Activated CD4-positive, alpha-beta memory T cell treated with anti-CD3 and anti-CD28 coated beads for 36 hours (primary cell): ENCODE results near the gene GNB1L. TPM values are rescaled to one million over a fixed set of nuclear protein-coding genes. Genes with fewer than 3 reads are reported as not detected.
A peak's percentile ranks its signal among the peaks of the same experiment; 100 is the strongest.

ENCODE experiments used
- CTCF ChIA-PET: fragments of 350-600 bp; sonication (Branson Sonifier 250); formaldehyde crosslinking; loops from one replicate; lab custom pipeline; 2021; ENCODE audit warnings: antibody characterized with exemption, inconsistent platforms; lab: Charles Lee
- POLR2A ChIA-PET: fragments of 350-600 bp; sonication (Branson Sonifier 250); formaldehyde crosslinking; loops from one replicate; lab custom pipeline; 2021; ENCODE audit warnings: antibody characterized with exemption; lab: Charles Lee
- DNase-seq: peaks from one replicate; pipeline ENCODE4 v3.0.0-alpha.2; 2020
- H3K27ac Mint-ChIP-seq: one replicate; pipeline ENCODE4 v1.8.0; 2021; ENCODE audit warnings: mixed read lengths
- H3K27me3 Mint-ChIP-seq: one replicate; pipeline ENCODE4 v1.8.0; 2021; ENCODE audit warnings: mixed read lengths
- H3K36me3 Mint-ChIP-seq: one replicate; pipeline ENCODE4 v1.8.0; 2021; ENCODE audit warnings: mixed read lengths
- H3K4me1 Mint-ChIP-seq: one replicate; pipeline ENCODE4 v1.8.0; 2021; ENCODE audit warnings: low read depth, mixed read lengths
- H3K4me3 Mint-ChIP-seq: one replicate; pipeline ENCODE4 v1.8.0; 2021; ENCODE audit warnings: mild to moderate bottlenecking, mixed read lengths
- H3K9me3 Mint-ChIP-seq: one replicate; pipeline ENCODE4 v1.8.0; 2021; ENCODE audit warnings: mixed read lengths
- intact Hi-C: fragments of 100-400 bp; cut with micrococcal nuclease; formaldehyde crosslinking; loops from one replicate; pipeline ENCODE4 v1.15.1; 2023
- total RNA-seq, 2 experiments: library from RNA; stranded (reverse); gene quantifications; one replicate each; pipeline ENCODE4 v1.2.3, GENCODE V29; 2021

The GNB1L gene
- total RNA-seq, 2 experiments from 2014 or later: 11.3 to 12.3 TPM

DNA sequence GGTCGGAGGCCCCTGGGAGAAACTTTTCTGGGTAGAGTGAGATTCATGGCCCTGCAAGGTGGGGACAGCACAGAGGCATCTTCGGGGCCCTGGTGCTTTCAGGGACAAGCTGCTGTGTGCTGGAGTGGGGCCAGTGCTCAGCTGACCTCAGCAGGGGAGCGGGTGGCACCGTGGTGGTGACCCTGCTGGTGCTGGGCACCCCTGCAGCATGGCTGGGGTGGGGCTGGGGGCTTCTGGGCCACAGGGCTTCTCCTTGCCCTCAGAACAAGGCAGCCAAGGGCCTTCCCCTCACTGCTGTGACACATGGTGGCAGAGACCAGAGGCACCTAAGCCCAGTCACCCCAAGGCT, 24.9 kb upstream of the GNB1L start:
- Mint-ChIP-seq H3K36me3 (no peaks in the 10 kb centered on the region), H3K27me3 (no peaks in the 10 kb centered on the region), H3K4me1 (peaks cover 4% of the 10 kb centered on the region), H3K4me3 (no peak overlapping the region), H3K9me3 (no peaks in the 10 kb centered on the region), H3K27ac (no peak overlapping the region)
- intact Hi-C loops: no loop called here
- no peak for DNase-seq
- CTCF ChIA-PET: no interaction called here
- POLR2A ChIA-PET: interaction anchor here (1.0 kb wide), 1 partner anchor 11 kb away, joined by 3 read pairs; no protein-coding TSS in a partner anchor

DNA sequence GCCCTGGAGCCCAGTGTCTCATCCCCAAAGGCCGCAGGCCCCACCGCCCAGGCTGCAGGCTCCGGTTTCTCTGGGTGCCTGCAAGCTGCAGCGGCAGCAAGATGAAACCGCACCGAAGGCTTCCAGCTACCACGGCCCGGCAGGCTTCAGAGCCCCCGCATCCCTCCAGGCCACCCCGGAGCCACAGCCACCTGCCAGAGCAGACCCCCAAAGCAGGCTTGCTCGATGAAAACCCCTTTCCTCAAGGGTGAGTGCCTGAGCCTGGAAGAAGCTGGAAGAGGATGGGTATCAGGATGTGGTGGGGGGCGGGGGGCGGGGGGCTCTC, 24.5 kb upstream of the GNB1L start:
- H3K27ac Mint-ChIP-seq: no peak overlapping the region

DNA sequence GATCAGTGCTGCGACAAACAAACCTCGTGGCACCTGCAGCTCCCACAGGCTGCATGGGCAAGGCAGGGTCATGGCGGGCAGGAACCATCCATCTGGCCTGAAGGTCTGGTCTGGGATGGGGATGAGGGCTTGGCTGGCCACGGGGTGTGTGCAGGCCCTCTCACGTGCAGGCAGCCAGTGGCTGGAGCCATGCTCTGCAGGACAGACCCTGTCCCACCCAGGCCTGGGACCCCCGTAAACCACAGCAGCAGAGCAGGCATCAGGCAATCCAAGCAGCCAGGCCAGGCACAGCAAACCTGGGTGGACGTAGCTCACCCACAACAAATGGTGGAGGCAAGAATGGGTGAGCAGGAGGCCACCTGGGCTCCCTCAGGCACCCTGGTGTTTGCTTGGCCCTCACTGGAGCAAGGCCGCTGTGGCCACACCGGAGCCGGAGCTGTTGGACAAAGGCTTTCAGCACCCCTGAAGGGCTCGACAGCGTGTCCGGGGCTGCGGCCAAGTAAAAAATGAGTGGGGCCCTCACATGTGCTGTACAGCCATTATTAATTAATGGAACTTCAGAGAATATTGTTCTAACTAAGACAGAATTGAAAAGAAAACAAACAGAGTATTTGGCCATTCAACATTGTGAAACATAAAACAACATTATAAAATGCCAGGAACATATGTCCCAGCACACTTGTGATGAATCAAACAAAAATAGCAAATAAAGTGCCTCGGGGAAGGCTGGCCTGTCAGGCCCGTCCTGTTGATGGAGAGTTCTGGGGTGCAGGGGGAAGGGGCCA, 24.0 kb upstream of the GNB1L start:
- no peak overlapping the region for H3K4me3 Mint-ChIP-seq
- no peak overlapping the region for H3K27ac Mint-ChIP-seq
- no peaks in the 10 kb centered on the region for H3K36me3 Mint-ChIP-seq
- intact Hi-C loops: no loop called here
- ChIA-PET POLR2A (no interaction called here), CTCF (no interaction called here)
- no peak for DNase-seq
- H3K9me3 Mint-ChIP-seq: no peaks in the 10 kb centered on the region
- H3K4me1 Mint-ChIP-seq: peaks cover 11% of the 10 kb centered on the region
- no peaks in the 10 kb centered on the region for H3K27me3 Mint-ChIP-seq

More for the DNA sequence above, 24.5 kb upstream of the GNB1L start:
- H3K27me3 Mint-ChIP-seq: no peaks in the 10 kb centered on the region
- intact Hi-C loops: no loop called here
- CTCF ChIA-PET: no interaction called here
- H3K9me3 Mint-ChIP-seq: no peaks in the 10 kb centered on the region
- H3K4me1 Mint-ChIP-seq: peaks cover 8% of the 10 kb centered on the region
- DNase-seq: no peak
- no peak overlapping the region for H3K4me3 Mint-ChIP-seq
- no peaks in the 10 kb centered on the region for H3K36me3 Mint-ChIP-seq
- POLR2A ChIA-PET: interaction anchor here (1.0 kb wide), 1 partner anchor 11 kb away, joined by 3 read pairs; no protein-coding TSS in a partner anchor

DNA sequence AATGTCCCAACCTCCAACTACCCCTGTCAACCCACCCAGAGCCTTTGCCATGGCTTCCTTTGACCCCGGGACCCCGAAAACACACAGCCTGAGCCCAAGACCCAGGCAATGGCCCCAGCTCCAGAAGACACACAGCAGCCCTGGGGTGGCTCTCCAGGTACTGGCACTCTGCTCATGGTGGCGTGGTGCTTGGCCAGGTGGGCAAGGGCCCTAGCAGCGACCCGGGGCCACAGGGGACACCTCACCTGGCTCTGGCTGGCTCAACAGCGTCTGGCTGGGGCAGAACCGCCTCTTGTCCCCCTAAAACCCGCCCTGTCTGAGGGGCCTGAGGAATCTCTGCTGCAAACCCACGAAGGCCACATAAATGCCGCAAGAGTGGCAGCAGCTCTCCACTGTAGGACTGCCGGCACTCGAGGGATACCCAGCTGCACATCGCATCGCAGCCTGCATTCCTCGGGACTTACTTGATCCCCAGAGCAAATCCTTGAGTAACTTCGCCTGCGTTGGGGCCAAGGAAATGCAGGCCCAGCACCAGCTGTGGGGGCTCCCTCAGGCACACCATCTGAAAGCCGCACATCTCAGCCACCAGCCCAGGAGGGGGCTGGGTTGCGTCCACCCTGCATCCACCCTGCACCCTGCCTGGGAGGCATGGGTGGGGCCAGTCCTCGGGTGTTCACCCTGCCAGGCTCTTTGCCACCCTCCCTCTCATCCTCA, 23.1 kb upstream of the GNB1L start:
- no peaks in the 10 kb centered on the region for H3K9me3 Mint-ChIP-seq
- no peak overlapping the region for H3K4me3 Mint-ChIP-seq
- H3K4me1 Mint-ChIP-seq: peaks cover 11% of the 10 kb centered on the region
- no peaks in the 10 kb centered on the region for H3K27me3 Mint-ChIP-seq
- intact Hi-C loops: no loop called here
- H3K27ac Mint-ChIP-seq: no peak overlapping the region
- no peaks in the 10 kb centered on the region for H3K36me3 Mint-ChIP-seq
- DNase-seq: no peak
- CTCF ChIA-PET: no interaction called here
- POLR2A ChIA-PET: no interaction called here

DNA sequence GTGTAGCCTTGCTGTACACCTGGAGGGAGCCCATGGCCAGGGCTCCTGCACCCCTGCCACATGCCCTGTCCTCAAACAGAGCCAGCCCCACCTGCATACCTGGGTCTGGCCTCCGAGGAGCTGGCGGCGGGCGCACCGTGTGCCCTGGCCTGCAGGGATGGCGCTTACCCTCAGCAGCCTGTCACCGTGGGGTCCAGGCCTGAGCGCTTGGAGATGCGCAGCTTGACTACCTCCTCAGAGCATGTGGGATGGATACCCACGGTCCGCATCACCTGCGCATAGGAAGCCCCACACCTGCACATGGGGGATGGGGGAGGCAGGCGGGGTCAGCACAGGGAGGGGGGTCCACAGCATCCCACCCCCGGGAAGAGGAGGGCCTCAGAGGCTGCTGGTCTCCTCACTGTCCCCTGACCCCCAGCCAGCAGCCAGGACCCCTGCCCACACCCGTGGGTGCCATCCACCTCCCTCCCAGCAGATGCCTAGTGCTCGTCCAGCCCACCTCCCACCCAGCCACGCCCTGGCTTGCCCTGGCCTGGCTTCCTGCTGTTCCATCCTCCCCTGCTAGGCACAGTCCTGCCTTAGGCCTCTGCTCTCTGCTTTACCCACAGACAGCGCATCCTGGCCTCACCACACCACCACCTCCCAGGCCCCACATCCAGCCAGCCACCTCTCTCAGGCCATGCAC, 22.4 kb upstream of the GNB1L start:
- H3K27me3 Mint-ChIP-seq: no peaks in the 10 kb centered on the region

DNA sequence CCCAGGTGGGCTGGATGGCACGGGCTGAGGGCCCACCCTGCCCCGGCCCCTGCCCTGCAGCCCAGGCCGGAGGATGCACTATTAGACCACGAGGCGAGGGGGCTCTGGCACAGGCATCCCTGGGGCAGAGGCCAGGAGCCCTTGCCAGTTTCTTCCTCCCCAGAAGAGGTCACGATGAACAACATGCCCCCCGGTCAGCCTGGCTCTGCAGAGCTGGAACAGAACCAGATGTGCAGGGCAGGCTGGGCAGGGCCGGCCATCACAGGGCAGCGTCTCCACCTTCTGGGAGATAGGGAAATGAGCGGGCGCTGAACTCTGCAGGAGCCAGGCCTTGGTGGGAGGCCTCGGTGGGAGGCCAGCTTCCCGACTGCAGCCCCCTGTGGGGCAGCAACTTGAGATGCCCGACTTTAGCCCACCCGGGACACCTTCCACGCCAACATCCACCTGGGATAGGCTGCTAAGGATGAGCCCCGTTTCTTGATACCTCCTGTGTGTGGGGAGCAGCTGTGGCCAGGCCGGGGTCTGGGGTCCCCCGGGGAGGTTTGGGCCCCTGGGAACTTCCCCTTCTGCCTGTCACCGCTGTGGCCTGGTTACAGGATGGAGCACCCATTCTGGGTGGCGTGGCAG, 21.8 kb upstream of the GNB1L start:
- DNase-seq: no peak
- no peaks in the 10 kb centered on the region for H3K27me3 Mint-ChIP-seq
- no peak overlapping the region for H3K4me3 Mint-ChIP-seq
- no peaks in the 10 kb centered on the region for H3K9me3 Mint-ChIP-seq
- ChIA-PET POLR2A (interaction anchor here (2.0 kb wide), 1 partner anchor 21 kb away, joined by 5 read pairs; no protein-coding TSS in a partner anchor), CTCF (no interaction called here)
- intact Hi-C loops: no loop called here
- peaks cover 11% of the 10 kb centered on the region for H3K4me1 Mint-ChIP-seq
- H3K36me3 Mint-ChIP-seq: no peaks in the 10 kb centered on the region
- H3K27ac Mint-ChIP-seq: no peak overlapping the region

More for the DNA sequence above, 22.4 kb upstream of the GNB1L start:
- H3K36me3 Mint-ChIP-seq: no peaks in the 10 kb centered on the region
- no peak for DNase-seq
- intact Hi-C loops: no loop called here
- H3K27ac Mint-ChIP-seq: no peak overlapping the region
- H3K4me3 Mint-ChIP-seq: no peak overlapping the region
- H3K9me3 Mint-ChIP-seq: no peaks in the 10 kb centered on the region
- ChIA-PET POLR2A (no interaction called here), CTCF (no interaction called here)
- peaks cover 11% of the 10 kb centered on the region for H3K4me1 Mint-ChIP-seq

DNA sequence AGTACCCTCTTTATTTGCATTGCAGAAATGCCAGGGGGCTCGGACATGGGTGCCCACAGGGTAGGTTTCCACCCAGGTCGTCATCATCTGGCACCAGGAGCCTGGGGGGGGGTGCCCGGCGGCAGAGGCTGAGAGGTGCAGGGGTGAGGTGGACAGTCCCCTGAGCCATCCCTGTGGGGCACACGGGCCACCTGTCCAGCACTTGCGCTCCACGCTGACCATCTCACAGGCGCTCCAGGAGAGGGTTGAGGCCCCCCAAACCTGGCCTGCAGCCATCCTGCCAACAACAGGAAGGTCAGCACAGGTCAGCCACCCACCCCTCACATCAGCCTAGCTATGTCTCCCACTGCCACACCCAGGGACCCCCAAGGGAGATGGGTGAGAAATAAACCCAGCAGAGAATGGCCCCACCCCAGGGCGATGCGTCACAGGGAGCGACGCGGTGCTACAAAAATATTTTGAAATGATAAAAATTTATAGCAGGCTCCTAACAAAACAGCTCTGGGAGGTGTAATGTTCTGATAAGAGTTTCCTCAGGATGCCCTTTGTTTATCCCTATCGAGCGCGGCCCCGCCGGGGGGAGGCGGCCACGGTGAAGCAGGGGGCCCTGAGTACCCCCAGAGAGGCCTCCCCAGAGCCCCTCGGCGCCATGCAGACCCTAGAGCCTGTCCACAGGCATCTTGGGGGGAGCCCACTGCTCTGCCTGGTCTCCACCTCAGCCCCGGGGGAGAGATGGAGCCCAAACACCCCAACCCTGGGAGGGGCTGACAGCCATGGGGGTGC, 21.0 kb upstream of the GNB1L start:
- no peak overlapping the region for H3K4me3 Mint-ChIP-seq
- no peaks in the 10 kb centered on the region for H3K9me3 Mint-ChIP-seq
- peaks cover 11% of the 10 kb centered on the region for H3K4me1 Mint-ChIP-seq
- no peak overlapping the region for H3K27ac Mint-ChIP-seq
- no peaks in the 10 kb centered on the region for H3K27me3 Mint-ChIP-seq
- H3K36me3 Mint-ChIP-seq: no peaks in the 10 kb centered on the region
- intact Hi-C loops: no loop called here
- no peak for DNase-seq
- POLR2A ChIA-PET: interaction anchor here (2.0 kb wide), 1 partner anchor 20 kb away, joined by 5 read pairs; no protein-coding TSS in a partner anchor
- CTCF ChIA-PET: no interaction called here

DNA sequence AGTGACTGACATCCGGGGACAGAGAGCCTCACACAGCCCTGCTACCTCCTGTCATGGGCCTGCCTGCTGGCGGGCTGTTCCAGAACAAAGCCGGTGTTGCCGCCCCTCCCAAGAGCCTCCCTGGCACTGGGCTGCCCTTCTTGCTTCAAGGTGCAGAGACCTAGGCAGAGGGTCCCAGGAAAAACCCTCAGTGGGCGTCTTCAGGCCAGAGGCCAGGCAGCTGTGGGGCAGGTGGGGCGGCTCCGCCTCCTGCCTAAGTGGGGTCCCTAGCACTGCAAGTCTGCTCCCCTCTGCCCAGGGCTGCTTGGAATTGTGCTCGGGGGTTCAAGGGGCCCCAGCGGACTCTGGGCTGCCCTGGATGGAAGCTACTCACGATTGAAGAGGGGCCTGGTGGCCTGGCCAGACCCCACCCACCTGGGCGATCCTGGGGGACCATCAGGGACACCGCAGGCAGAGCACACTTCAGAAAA, 20.4 kb upstream of the GNB1L start:
- Mint-ChIP-seq H3K36me3 (no peaks in the 10 kb centered on the region), H3K27ac (no peak overlapping the region), H3K9me3 (no peaks in the 10 kb centered on the region), H3K4me3 (no peak overlapping the region), H3K4me1 (peaks cover 11% of the 10 kb centered on the region), H3K27me3 (no peaks in the 10 kb centered on the region)
- POLR2A ChIA-PET: interaction anchor here (2.0 kb wide), 1 partner anchor 20 kb away, joined by 5 read pairs; no protein-coding TSS in a partner anchor
- DNase-seq: no peak
- CTCF ChIA-PET: interaction anchor here (0.9 kb wide), 1 partner anchor 35 kb away, joined by 3 read pairs; no protein-coding TSS in a partner anchor
- intact Hi-C loops: no loop called here

DNA sequence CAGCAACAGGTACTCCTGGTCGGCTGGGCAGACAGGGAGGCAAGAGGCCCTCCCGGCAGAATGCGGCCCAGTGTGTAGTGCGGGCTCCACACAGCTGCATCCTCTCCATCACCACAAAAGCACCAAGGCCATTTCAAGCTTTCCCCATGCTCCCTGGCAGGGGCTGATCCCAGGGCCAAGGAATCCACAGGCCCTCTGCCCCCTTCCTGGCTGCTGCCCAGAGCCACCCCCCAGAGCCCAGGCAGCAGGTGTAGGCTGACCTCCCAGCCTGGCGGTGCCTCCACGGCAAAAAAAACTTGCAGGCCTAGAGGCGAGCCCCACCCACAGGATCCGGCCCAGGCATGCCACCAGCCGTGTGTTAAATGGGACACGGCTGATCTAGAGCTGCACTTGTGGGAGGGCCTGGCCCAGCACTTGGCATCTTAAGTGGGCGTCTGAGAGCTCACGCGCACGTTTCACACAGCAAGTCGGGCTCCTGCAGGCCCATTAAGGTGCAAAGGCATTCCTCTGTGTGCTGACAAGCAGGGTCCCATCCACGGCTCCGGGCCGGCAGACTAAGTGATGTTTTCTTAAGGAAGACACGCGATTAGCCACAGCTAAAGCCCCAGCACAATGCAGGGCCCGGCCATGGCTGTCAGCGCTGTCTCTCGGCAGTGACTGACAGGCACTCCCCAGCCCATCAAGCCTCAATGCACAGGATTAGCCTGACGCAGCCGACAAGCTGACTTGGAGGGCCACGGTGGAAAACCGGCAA, 19.8 kb upstream of the GNB1L start:
- Mint-ChIP-seq H3K27me3 (no peaks in the 10 kb centered on the region), H3K9me3 (no peaks in the 10 kb centered on the region), H3K36me3 (no peaks in the 10 kb centered on the region), H3K4me3 (no peak overlapping the region), H3K4me1 (peaks cover 11% of the 10 kb centered on the region), H3K27ac (no peak overlapping the region)
- CTCF ChIA-PET: interaction anchor here (0.9 kb wide), 1 partner anchor 36 kb away, joined by 3 read pairs; no protein-coding TSS in a partner anchor
- POLR2A ChIA-PET: interaction anchor here (2.0 kb wide), 1 partner anchor 19 kb away, joined by 5 read pairs; no protein-coding TSS in a partner anchor
- intact Hi-C loops: no loop called here
- peak; percentile 50 for DNase-seq

DNA sequence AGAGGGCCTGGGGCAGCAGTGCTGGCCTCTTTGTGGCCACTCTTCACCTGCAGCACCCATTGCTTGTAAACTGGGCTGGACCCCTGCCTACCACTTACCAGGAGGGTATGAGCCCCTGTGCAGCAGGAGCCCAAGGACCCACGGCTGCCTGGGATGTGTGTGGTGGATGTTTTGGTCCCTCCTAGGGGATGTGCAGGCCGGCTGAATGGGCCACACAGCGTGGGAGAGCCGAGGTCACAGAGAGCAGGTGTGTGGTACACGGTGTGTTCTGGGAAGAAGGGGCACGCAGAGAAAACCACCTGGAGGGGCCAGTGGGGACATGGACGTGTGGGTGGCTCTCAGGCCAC, 19.3 kb upstream of the GNB1L start:
- no peaks in the 10 kb centered on the region for H3K27me3 Mint-ChIP-seq
- no peak for DNase-seq

More for the DNA sequence above, 19.3 kb upstream of the GNB1L start:
- intact Hi-C loops: no loop called here
- CTCF ChIA-PET: interaction anchor here (0.9 kb wide), 1 partner anchor 36 kb away, joined by 3 read pairs; no protein-coding TSS in a partner anchor
- H3K27ac Mint-ChIP-seq: no peak overlapping the region
- H3K36me3 Mint-ChIP-seq: no peaks in the 10 kb centered on the region
- POLR2A ChIA-PET: no interaction called here
- no peak overlapping the region for H3K4me3 Mint-ChIP-seq
- H3K4me1 Mint-ChIP-seq: peaks cover 11% of the 10 kb centered on the region
- H3K9me3 Mint-ChIP-seq: no peaks in the 10 kb centered on the region
